CD4-positive, alpha-beta T cell (primary cell): ENCODE measurements around the gene GLG1. TPM values are rescaled to one million over a fixed set of nuclear protein-coding genes. Genes with fewer than 3 reads are reported as not detected.

Experiments used
- ATAC-seq: fragments of 200-7000 bp; cut with Tn5 transposase; one replicate; pipeline ENCODE4 v1.10.0; 2022; ENCODE audit warnings: mild to moderate bottlenecking; ENCODE audit not compliant: poor library complexity
- CTCF ChIA-PET: fragments of 350-600 bp; sonication (Branson Sonifier 250); formaldehyde crosslinking; loops from one replicate; lab custom pipeline; 2021; ENCODE audit warnings: antibody characterized with exemption, inconsistent platforms; lab: Charles Lee
- POLR2A ChIA-PET: fragments of 350-600 bp; sonication (Branson Sonifier 250); formaldehyde crosslinking; loops from one replicate; lab custom pipeline; 2021; ENCODE audit warnings: antibody characterized with exemption, inconsistent platforms; lab: Charles Lee
- DNase-seq, 14 experiments: peaks; one replicate each; pipeline ENCODE4 v3.0.0-alpha.2; 2013 to 2020; ENCODE audit warnings: mixed read lengths in 2 of 14
- H3K27ac ChIP-seq, 2 donors: one replicate each; pipeline versions ENCODE4 v1.5.1 to v1.7.0; 2013; ENCODE audit warnings: low read length in 2 of 2, low read depth in 1 of 2, mild to moderate bottlenecking in 1 of 2
- H3K27me3 ChIP-seq, 2 experiments: 1 replicate in 1 of 2; 2 replicates in 1 of 2; pipeline versions ENCODE4 v1.6.1 to v1.7.0; 2013; ENCODE audit warnings: low read length in 2 of 2, control low read depth in 1 of 2, mild to moderate bottlenecking in 1 of 2, moderate library complexity in 1 of 2; ENCODE audit not compliant: insufficient read depth in 2 of 2, control insufficient read depth in 1 of 2
- H3K36me3 ChIP-seq: one replicate; pipeline ENCODE4 v1.6.1; 2013; ENCODE audit warnings: low read length, control low read depth; ENCODE audit not compliant: insufficient read depth
- H3K4me1 ChIP-seq: one replicate; pipeline ENCODE4 v1.6.1; 2013; ENCODE audit warnings: low read length, control low read depth; ENCODE audit not compliant: insufficient read depth
- H3K4me3 ChIP-seq: one replicate; pipeline ENCODE4 v1.5.1; 2013; ENCODE audit warnings: mild to moderate bottlenecking, low read length, moderate library complexity
- H3K9me3 ChIP-seq, 2 experiments: 1 replicate in 1 of 2; 2 replicates in 1 of 2; pipeline versions ENCODE4 v1.6.1 to v1.7.0; 2013; ENCODE audit warnings: low read length in 2 of 2, mild to moderate bottlenecking in 2 of 2, control low read depth in 1 of 2, moderate library complexity in 1 of 2; ENCODE audit not compliant: control insufficient read depth in 1 of 2, insufficient read depth in 1 of 2
- H3K27ac Mint-ChIP-seq: one replicate; pipeline ENCODE4 v1.8.0; 2020; ENCODE audit warnings: mixed read lengths
- H3K27me3 Mint-ChIP-seq: one replicate; pipeline ENCODE4 v1.8.0; 2021; ENCODE audit warnings: mixed read lengths
- H3K36me3 Mint-ChIP-seq: one replicate; pipeline ENCODE4 v1.8.0; 2021; ENCODE audit warnings: low read depth, mixed read lengths
- H3K4me1 Mint-ChIP-seq: one replicate; pipeline ENCODE4 v1.8.0; 2021; ENCODE audit warnings: low read depth, mixed read lengths
- H3K4me3 Mint-ChIP-seq: one replicate; pipeline ENCODE4 v1.8.0; 2020; ENCODE audit warnings: mild to moderate bottlenecking, mixed read lengths
- H3K9me3 Mint-ChIP-seq: one replicate; pipeline ENCODE4 v1.8.0; 2020; ENCODE audit warnings: mixed read lengths
- intact Hi-C, 2 experiments: fragments of 100-400 bp; cut with DNase I in 1 of 2; cut with micrococcal nuclease in 1 of 2; formaldehyde crosslinking; loops; one replicate each; pipeline versions ENCODE4 v1.15.1 to v1.9.0; 2023 to 2025; cut with DNase I, micrococcal nuclease
- total RNA-seq, 174 experiments: library from RNA in 2 of 174; stranded (reverse) in 2 of 174; gene quantifications; one replicate each; pipeline ENCODE4 v1.2.3 and lab custom pipeline; 2021 to 2026
- TF ChIP-seq, protein P1 (sequence below): fragments of 200-600 bp; IDR thresholded peaks from one replicate; pipeline ENCODE4 v1.8.0; 2022; ENCODE audit warnings: antibody characterized with exemption, mild to moderate bottlenecking

GLG1 gene
- total RNA-seq, 2 experiments from 2014 or later, result 110 to 114 TPM

DNA sequence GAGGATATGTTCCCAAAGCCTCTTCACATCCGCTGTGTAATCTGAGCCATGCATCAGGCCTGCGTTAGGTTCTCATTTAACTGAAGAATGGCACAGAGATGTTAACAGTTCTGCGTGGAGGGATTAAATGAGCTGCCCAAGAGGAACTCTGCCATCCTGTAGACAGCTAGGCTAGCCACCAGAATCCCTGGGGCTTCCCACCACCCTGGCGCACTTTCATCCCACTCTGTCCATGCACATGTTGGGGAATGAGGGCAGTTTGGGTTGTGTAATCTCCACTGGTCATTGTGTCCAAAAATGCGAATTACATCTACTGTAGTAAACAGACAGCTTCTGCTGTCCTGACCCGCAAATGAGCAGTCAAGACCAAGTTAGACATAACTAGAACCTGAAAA is 1.0 kb upstream of the GLG1 start:
- Histone ChIP-seq H3K4me1 (peaks cover 54% of the 10 kb centered on the region), H3K27me3 (no peaks in the 10 kb centered on the region), H3K4me3 (no peak overlapping the region), H3K36me3 (no peaks in the 10 kb centered on the region), H3K9me3 (no peaks in the 10 kb centered on the region), H3K27ac (peak overlapping the region in 1 of 2 donors; percentile 13)
- intact Hi-C loops, result loop anchor here (1.0 to 10.0 kb wide), 7 partner anchors 39 to 1943 kb away; partner anchors contain the start of genes PSMD7 (in 2 of the 2) and RFWD3 (in 2 of the 2)
- ChIA-PET POLR2A (interaction anchor here (0.6 to 2.5 kb wide), 8 partner anchors 15 to 1040 kb away, joined by 3 to 12 read pairs (median 6); partner anchors contain the start of genes KARS1, MLKL and TERF2IP), CTCF (interaction anchor here (1.3 to 2.4 kb wide), 2 partner anchors 15 to 30 kb away, joined by 8 to 9 read pairs; no protein-coding TSS in a partner anchor)
- Mint-ChIP-seq H3K4me1 (peaks cover 53% of the 10 kb centered on the region), H3K4me3 (peak overlapping the region; percentile 95), H3K36me3 (peaks cover 19% of the 10 kb centered on the region), H3K9me3 (no peaks in the 10 kb centered on the region), H3K27ac (peak overlapping the region; percentile 95), H3K27me3 (no peaks in the 10 kb centered on the region)
- DNase-seq, result no peak
- TF ChIP-seq, protein P1, sequence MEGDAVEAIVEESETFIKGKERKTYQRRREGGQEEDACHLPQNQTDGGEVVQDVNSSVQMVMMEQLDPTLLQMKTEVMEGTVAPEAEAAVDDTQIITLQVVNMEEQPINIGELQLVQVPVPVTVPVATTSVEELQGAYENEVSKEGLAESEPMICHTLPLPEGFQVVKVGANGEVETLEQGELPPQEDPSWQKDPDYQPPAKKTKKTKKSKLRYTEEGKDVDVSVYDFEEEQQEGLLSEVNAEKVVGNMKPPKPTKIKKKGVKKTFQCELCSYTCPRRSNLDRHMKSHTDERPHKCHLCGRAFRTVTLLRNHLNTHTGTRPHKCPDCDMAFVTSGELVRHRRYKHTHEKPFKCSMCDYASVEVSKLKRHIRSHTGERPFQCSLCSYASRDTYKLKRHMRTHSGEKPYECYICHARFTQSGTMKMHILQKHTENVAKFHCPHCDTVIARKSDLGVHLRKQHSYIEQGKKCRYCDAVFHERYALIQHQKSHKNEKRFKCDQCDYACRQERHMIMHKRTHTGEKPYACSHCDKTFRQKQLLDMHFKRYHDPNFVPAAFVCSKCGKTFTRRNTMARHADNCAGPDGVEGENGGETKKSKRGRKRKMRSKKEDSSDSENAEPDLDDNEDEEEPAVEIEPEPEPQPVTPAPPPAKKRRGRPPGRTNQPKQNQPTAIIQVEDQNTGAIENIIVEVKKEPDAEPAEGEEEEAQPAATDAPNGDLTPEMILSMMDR, result no peak
- ATAC-seq, result no peak

DNA sequence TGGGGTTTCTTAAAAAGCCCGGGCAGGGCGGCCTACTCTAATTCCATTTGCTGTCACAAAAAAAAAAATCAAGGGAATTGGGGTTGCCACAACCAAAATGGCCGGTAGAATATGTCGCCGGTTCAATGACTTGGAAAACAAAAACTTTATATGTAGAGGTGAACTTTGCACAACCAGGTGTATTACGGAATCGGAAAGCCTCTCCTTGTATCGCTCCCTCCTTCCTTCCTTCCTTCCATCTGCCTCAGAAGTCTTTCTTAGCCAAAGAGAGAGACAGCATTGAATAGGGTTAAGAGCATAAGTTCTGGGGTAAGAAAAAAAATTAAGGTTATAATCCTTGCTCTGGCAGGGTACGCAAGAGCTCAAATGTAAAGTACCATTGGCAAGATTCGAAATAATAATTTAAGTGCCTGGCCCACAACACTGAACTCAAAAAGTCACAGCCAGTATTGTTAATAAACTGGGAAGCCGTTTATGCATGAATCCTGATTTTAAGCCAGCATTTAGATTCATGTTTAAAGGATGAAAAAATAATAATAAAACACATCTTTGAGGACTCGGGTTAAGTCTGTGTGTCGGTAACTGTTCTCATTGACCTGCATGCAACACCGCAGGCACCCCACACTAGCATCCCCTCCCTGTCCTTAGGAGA is 522 bp upstream of the GLG1 start:
- ChIA-PET POLR2A (interaction anchor here (0.8 to 2.5 kb wide), 24 partner anchors 9 to 311 kb away, joined by 3 to 24 read pairs (median 5); partner anchors contain the start of genes MLKL, PSMD7 and RFWD3), CTCF (interaction anchor here (1.3 to 2.4 kb wide), 2 partner anchors 15 to 29 kb away, joined by 8 to 9 read pairs; no protein-coding TSS in a partner anchor)
- peaks cover 19% of the 10 kb centered on the region for H3K36me3 Mint-ChIP-seq
- TF ChIP-seq, protein P1, result no peak
- peaks cover 58% of the 10 kb centered on the region for H3K4me1 Mint-ChIP-seq
- intact Hi-C loops, result loop anchor here (1.0 to 10.0 kb wide), 7 partner anchors 39 to 1943 kb away; partner anchors contain the start of genes PSMD7 (in 2 of the 2) and RFWD3 (in 2 of the 2)
- H3K27me3 Mint-ChIP-seq, result no peaks in the 10 kb centered on the region
- DNase-seq (no peak), ATAC-seq (peak; percentile 36)
- Histone ChIP-seq H3K4me3 (peak overlapping the region; percentile 92), H3K4me1 (peaks cover 59% of the 10 kb centered on the region), H3K9me3 (no peaks in the 10 kb centered on the region), H3K27ac (peak overlapping the region; percentile 38 to 91), H3K27me3 (no peaks in the 10 kb centered on the region), H3K36me3 (no peaks in the 10 kb centered on the region)
- H3K9me3 Mint-ChIP-seq, result no peaks in the 10 kb centered on the region
- H3K27ac Mint-ChIP-seq, result peak overlapping the region; percentile 95
- H3K4me3 Mint-ChIP-seq, result peak overlapping the region; percentile 95

DNA sequence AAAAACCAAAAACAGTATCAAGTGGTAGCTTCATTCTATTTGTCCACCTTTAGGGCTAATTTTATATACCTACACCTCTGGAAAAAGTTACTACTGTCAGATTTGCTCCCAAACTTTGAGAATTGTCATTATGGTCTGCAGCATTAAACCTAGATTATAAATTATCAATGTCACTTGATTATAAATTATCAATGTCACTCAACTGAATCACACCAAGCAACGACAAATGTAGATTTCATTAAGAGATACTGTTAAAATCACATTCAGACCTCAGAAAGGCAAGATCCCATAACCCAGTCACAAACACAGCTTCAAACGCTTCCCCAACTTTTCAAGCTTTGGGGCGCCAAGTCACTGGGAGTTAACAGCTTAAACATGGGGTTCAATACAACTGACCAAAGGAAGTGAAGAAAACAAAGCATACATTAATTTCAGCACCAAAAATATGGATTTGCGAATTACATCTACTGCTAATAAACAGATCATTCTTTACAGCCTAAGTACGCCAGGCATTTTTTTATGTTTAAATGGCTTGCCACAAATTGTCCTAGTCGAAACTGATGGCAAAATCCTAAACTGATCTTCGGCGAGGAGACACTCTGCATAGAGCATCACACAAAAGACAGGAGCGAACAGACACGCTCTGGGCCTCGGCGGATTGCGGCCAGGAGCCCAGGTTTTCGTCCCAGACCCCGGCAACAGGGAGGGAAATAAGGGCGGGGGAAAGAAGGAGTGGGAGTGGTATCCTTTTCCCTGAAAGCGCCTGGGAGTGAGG is 981 bp downstream of the GLG1 start:
- POLR2A ChIA-PET, result interaction anchor here (0.7 to 2.5 kb wide), 16 partner anchors 9 to 107 kb away, joined by 3 to 24 read pairs (median 7); partner anchors contain the start of gene RFWD3
- ATAC-seq (no peak), DNase-seq (peak in 2 of 14 experiments; percentile 2 to 18)
- intact Hi-C loops, result loop anchor here (2.0 to 10.0 kb wide), 6 partner anchors 37 to 1941 kb away; partner anchors contain the start of genes PSMD7 (in 2 of the 2) and RFWD3 (in 1 of the 2)
- Mint-ChIP-seq H3K4me1 (peaks cover 70% of the 10 kb centered on the region), H3K27me3 (no peaks in the 10 kb centered on the region), H3K4me3 (peak overlapping the region; percentile 95), H3K9me3 (no peaks in the 10 kb centered on the region), H3K36me3 (peaks cover 20% of the 10 kb centered on the region), H3K27ac (peak overlapping the region; percentile 95)
- TF ChIP-seq, protein P1, result no peak
- Histone ChIP-seq H3K9me3 (no peaks in the 10 kb centered on the region), H3K4me3 (peak overlapping the region; percentile 92), H3K36me3 (no peaks in the 10 kb centered on the region), H3K27ac (peak overlapping the region; percentile 85 to 91), H3K4me1 (peaks cover 62% of the 10 kb centered on the region), H3K27me3 (no peaks in the 10 kb centered on the region)
- CTCF ChIA-PET, result no interaction called here
